H1 (cell line): Measurements from ENCODE around the gene KANSL1. TPM values are rescaled to one million over a fixed set of nuclear protein-coding genes. Genes with fewer than 3 reads are reported as not detected.

Source experiments
- CTCF ChIA-PET: fragments of 300-600 bp; sonication (Branson Sonifier 250); formaldehyde crosslinking; loops from one replicate; lab custom pipeline; 2021; ENCODE audit not compliant: partially characterized antibody; lab: Charles Lee
- POLR2A ChIA-PET: fragments of 300-600 bp; sonication (Branson Sonifier 250); formaldehyde crosslinking; loops from one replicate; lab custom pipeline; 2021; ENCODE audit warnings: inconsistent platforms; ENCODE audit not compliant: partially characterized antibody; lab: Charles Lee
- DNase-seq, 2 experiments: peaks; one replicate each; pipeline versions ENCODE4 v3.0.0 to v3.0.0-alpha.2; 2010 to 2022; ENCODE audit warnings: low spot score in 2 of 2, low read depth in 1 of 2, mixed read lengths in 1 of 2
- FAIRE-seq: peaks from 2 replicates; lab custom pipeline; 2011; peaks lifted over from hg19 to GRCh38; lab: Jason Lieb, UNC
- H2AFZ ChIP-seq: 2 replicates; pipeline ENCODE4 v1.8.1; 2012; ENCODE audit warnings: low read length, inconsistent platforms
- H2AK5ac ChIP-seq: 2 replicates; pipeline ENCODE4 v1.6.1; 2013; ENCODE audit warnings: low read depth, low read length
- H2BK120ac ChIP-seq: replicated peaks from 2 replicates; pipeline ENCODE3; 2013; ENCODE audit warnings: low read depth, low read length, inconsistent platforms
- H2BK12ac ChIP-seq: 2 replicates; pipeline ENCODE4 v1.6.1; 2013; ENCODE audit warnings: low read depth, low read length
- H2BK15ac ChIP-seq: 2 replicates; pipeline ENCODE4 v1.6.1; 2013; ENCODE audit warnings: low read length
- H2BK20ac ChIP-seq: 2 replicates; pipeline ENCODE4 v1.6.1; 2013; ENCODE audit warnings: low read length
- H2BK5ac ChIP-seq: 2 replicates; pipeline ENCODE4 v1.6.1; 2013; ENCODE audit warnings: low read depth, low read length
- H3K14ac ChIP-seq: 2 replicates; pipeline ENCODE4 v1.6.1; 2013; ENCODE audit warnings: inconsistent platforms; ENCODE audit not compliant: insufficient read length
- H3K18ac ChIP-seq: 2 replicates; pipeline ENCODE4 v1.6.1; 2013; ENCODE audit warnings: low read length; ENCODE audit errors: extremely low read depth
- H3K23ac ChIP-seq: 2 replicates; pipeline ENCODE4 v1.6.1; 2013; ENCODE audit warnings: inconsistent platforms; ENCODE audit not compliant: insufficient read length
- H3K23me2 ChIP-seq: 2 replicates; pipeline ENCODE4 v1.6.1; 2013; ENCODE audit warnings: low read depth, low read length
- H3K27ac ChIP-seq: 2 replicates; pipeline ENCODE4 v1.6.1; 2011; ENCODE audit warnings: low read depth, low read length, inconsistent platforms
- H3K27me3 ChIP-seq, 4 experiments: replicated peaks in 1 of 4; 1 replicate in 1 of 4; 2 replicates in 3 of 4; pipeline versions ENCODE4 v1.6.1 to v1.8.1; 2011 to 2013; ENCODE audit warnings: low read length in 3 of 4, mild to moderate bottlenecking in 3 of 4, inconsistent platforms in 2 of 4, mixed read lengths in 2 of 4, moderate library complexity in 1 of 4; ENCODE audit not compliant: control insufficient read depth in 3 of 4, insufficient read depth in 3 of 4; ENCODE audit errors: extremely low read depth in 1 of 4
- H3K36me3 ChIP-seq, 4 experiments: 2 replicates each; pipeline versions ENCODE4 v1.6.1 to v1.8.1; 2011 to 2013; ENCODE audit warnings: mild to moderate bottlenecking in 4 of 4, low read length in 3 of 4, moderate library complexity in 2 of 4, control low read depth in 1 of 4, inconsistent platforms in 1 of 4; ENCODE audit not compliant: insufficient read depth in 4 of 4, control insufficient read depth in 2 of 4
- H3K4ac ChIP-seq: replicated peaks from 2 replicates; pipeline ENCODE3; 2013; ENCODE audit warnings: low read length, low read depth, mixed read lengths, inconsistent platforms; ENCODE audit not compliant: insufficient read length
- H3K4me1 ChIP-seq, 4 experiments: replicated peaks in 1 of 4; 1 replicate in 1 of 4; 2 replicates in 3 of 4; pipeline versions ENCODE4 v1.6.1 to v1.8.1; 2011 to 2013; ENCODE audit warnings: low read length in 3 of 4, inconsistent platforms in 2 of 4, mixed read lengths in 1 of 4; ENCODE audit not compliant: insufficient read depth in 4 of 4, control insufficient read depth in 3 of 4
- H3K4me2 ChIP-seq, 2 experiments: 2 replicates each; pipeline versions ENCODE4 v1.6.1 to v1.8.1; 2011 to 2013; ENCODE audit warnings: low read depth in 2 of 2, low read length in 2 of 2, control low read depth in 1 of 2, inconsistent platforms in 1 of 2, mild to moderate bottlenecking in 1 of 2; ENCODE audit not compliant: insufficient read depth in 1 of 2
- H3K4me3 ChIP-seq, 4 experiments: fragments of 200-600, 300-600 bp in 1 of 4; sonication (generic), shearing (Covaris generic), sonication (Bioruptor Twin) in 1 of 4; 2 replicates each; pipeline versions ENCODE4 v1.5.1 to v1.8.1; 2011 to 2016; ENCODE audit warnings: low read length in 4 of 4, low read depth in 3 of 4, control low read depth in 2 of 4, inconsistent platforms in 2 of 4, mild to moderate bottlenecking in 2 of 4, mixed read lengths in 1 of 4, moderate library complexity in 1 of 4; ENCODE audit not compliant: insufficient read depth in 2 of 4; ENCODE audit errors: extremely low read depth in 1 of 4
- H3K56ac ChIP-seq: replicated peaks from 2 replicates; pipeline ENCODE3; 2013; ENCODE audit warnings: low read depth, mild to moderate bottlenecking, mixed read lengths, low read length, inconsistent platforms; ENCODE audit not compliant: insufficient read length
- H3K79me1 ChIP-seq: 2 replicates; pipeline ENCODE4 v1.6.1; 2013; ENCODE audit warnings: low read depth, low read length, control low read depth
- H3K79me2 ChIP-seq, 2 experiments: 2 replicates each; pipeline versions ENCODE4 v1.6.1 to v1.8.1; 2012 to 2013; ENCODE audit warnings: low read length in 2 of 2, mild to moderate bottlenecking in 2 of 2, inconsistent platforms in 1 of 2; ENCODE audit not compliant: insufficient read depth in 2 of 2, control insufficient read depth in 1 of 2
- H3K9ac ChIP-seq, 4 experiments: replicated peaks in 1 of 4; 1 replicate in 1 of 4; 2 replicates in 3 of 4; pipeline versions ENCODE4 v1.6.1 to v1.8.1; 2011 to 2013; ENCODE audit warnings: low read depth in 3 of 4, low read length in 3 of 4, control low read depth in 2 of 4, mild to moderate bottlenecking in 2 of 4, moderate library complexity in 2 of 4, inconsistent platforms in 1 of 4; ENCODE audit errors: extremely low read depth in 1 of 4
- H3K9me3 ChIP-seq, 2 experiments: 2 replicates each; pipeline versions ENCODE4 v1.6.1 to v1.8.1; 2012 to 2013; ENCODE audit warnings: mild to moderate bottlenecking in 2 of 2, moderate library complexity in 2 of 2, control low read depth in 1 of 2, inconsistent platforms in 1 of 2, low read depth in 1 of 2, low read length in 1 of 2, mixed read lengths in 1 of 2; ENCODE audit not compliant: insufficient read depth in 2 of 2
- H4K20me1 ChIP-seq, 2 experiments: replicated peaks in 1 of 2; 2 replicates each; pipeline versions ENCODE3 to v1.8.1; 2011 to 2013; ENCODE audit warnings: inconsistent platforms in 2 of 2, low read length in 2 of 2, mild to moderate bottlenecking in 1 of 2; ENCODE audit not compliant: insufficient read depth in 2 of 2, control insufficient read depth in 1 of 2
- H4K5ac ChIP-seq: 2 replicates; pipeline ENCODE4 v1.6.1; 2013; ENCODE audit warnings: low read length, low read depth, mixed read lengths, inconsistent platforms; ENCODE audit not compliant: insufficient read length
- H4K8ac ChIP-seq: 2 replicates; pipeline ENCODE4 v1.8.0; 2013; ENCODE audit warnings: mild to moderate bottlenecking, moderate library complexity, low read length, inconsistent platforms; ENCODE audit not compliant: insufficient read depth; ENCODE audit errors: extremely low read depth
- H4K91ac ChIP-seq: replicated peaks from 2 replicates; pipeline ENCODE3; 2013; ENCODE audit warnings: low read length, mixed read lengths, inconsistent platforms; ENCODE audit not compliant: insufficient read length
- GTF2F1 ChIP-seq: IDR thresholded peaks from 2 replicates; pipeline ENCODE4 v1.6.1; 2012; ENCODE audit warnings: low read depth, low read length, improper control_type of control experiment, borderline replicate concordance
- MAFK ChIP-seq: IDR thresholded peaks from 2 replicates; pipeline ENCODE4 v1.6.1; 2012; ENCODE audit warnings: low read depth, mild to moderate bottlenecking, improper control_type of control experiment, low read length
- POLR2A ChIP-seq, 2 experiments: IDR thresholded peaks; 1 replicate in 1 of 2; 2 replicates in 1 of 2; pipeline ENCODE4 v1.6.1; 2011; ENCODE audit warnings: low read depth in 2 of 2, low read length in 2 of 2, mild to moderate bottlenecking in 2 of 2; ENCODE audit errors: control extremely low read depth in 1 of 2
- RNF2 ChIP-seq: fragments of 200-900, 300-1000 bp; sonication (generic); IDR thresholded peaks from 2 replicates; pipeline ENCODE4 v1.7.1; 2016; ENCODE audit warnings: borderline replicate concordance, low read depth, mild to moderate bottlenecking, antibody characterized with exemption, low read length; ENCODE audit not compliant: poor library complexity, severe bottlenecking; ENCODE audit errors: missing control alignments
- RXRA ChIP-seq: IDR thresholded peaks from 2 replicates; pipeline ENCODE4 v1.6.1; 2011; ENCODE audit warnings: low read depth, mild to moderate bottlenecking, low read length, moderate library complexity; ENCODE audit not compliant: insufficient read depth
- SP1 ChIP-seq: IDR thresholded peaks from 2 replicates; pipeline ENCODE4 v1.6.1; 2011; ENCODE audit warnings: low read depth, low read length
- SRF ChIP-seq: IDR thresholded peaks from 2 replicates; pipeline ENCODE4 v1.6.1; 2011; ENCODE audit warnings: mild to moderate bottlenecking, low read depth, low read length, moderate library complexity
- WGBS, 2 experiments: shearing (Covaris generic) in 1 of 2; methylation state at CpG; one replicate each; pipeline versions ENCODE4 v1.1.6 to v1.1.7; 2013 to 2015; ENCODE audit warnings: low lambda C conversion rate in 2 of 2, mixed read lengths in 2 of 2, inconsistent platforms in 1 of 2, low coverage in 1 of 2, missing lambda C conversion rate in 1 of 2; ENCODE audit not compliant: insufficient replicate concordance in 2 of 2, insufficient coverage in 1 of 2, insufficient read length in 1 of 2; ENCODE audit errors: extremely low coverage in 1 of 2, missing lambda C conversion rate in 1 of 2; 5-methylcytosine and 5-hydroxymethylcytosine counted together
- polyA plus RNA-seq, 7 experiments: library from polyadenylated mRNA; depleted of rRNA in 3 of 7; stranded (reverse) in 5 of 7; unstranded in 2 of 7; fragments of >200 nt in 5 of 7; fragments of 200-250 nt in 2 of 7; gene quantifications; 1 replicate in 5 of 7; 2 replicates in 1 of 7; 4 replicates in 1 of 7; pipeline versions ENCODE4 v1.2.1 to v1.2.3, GENCODE V29; 2011 to 2013; ENCODE audit warnings: missing spikeins in 2 of 7, mixed read lengths in 2 of 7
- total RNA-seq: library from RNA; stranded (reverse); fragmentation: NEBNext Ultra II Directional; extraction: Animal tissue kit (Norgen Biotek cat#: 25700); gene quantifications from 2 replicates; pipeline ENCODE4 v1.2.1, GENCODE V29; 2021

KANSL1 gene
- total and polyA plus RNA-seq, 2 of the 8 experiments (the other 6 are each of a cell fraction or from before 2014, with no cell fraction given), result 34.0 to 128 TPM

DNA sequence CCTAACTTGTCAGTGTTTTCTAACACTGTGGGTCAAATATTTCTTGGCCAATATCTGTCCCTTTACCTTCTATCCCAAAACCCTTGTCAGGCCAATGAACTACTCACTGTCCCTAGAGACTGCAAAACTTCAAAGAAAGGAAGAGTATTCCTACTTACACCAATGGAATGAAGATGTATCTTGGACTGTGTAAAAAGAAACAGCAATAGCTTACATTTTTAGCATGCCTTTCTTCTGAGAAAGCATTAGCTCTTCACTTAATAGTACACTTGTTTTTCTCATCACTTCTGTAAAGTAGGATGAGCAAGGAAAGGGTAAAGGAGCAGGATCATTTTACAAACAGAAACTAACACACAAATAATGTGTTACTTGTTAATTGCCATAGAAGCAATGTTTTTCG is 120.2 kb downstream of the KANSL1 start:
- no peak overlapping the region for H2BK20ac ChIP-seq
- H3K18ac ChIP-seq, result no peak overlapping the region
- no peak for TF ChIP-seq SP1
- no peak for TF ChIP-seq MAFK
- no peak for TF ChIP-seq RNF2
- no peak for TF ChIP-seq RXRA
- TF ChIP-seq GTF2F1, result no peak
- no peak for TF ChIP-seq SRF
- no peak for TF ChIP-seq POLR2A (IDR thresholded peaks at IDR 0.05; ENCODE audit: control extremely low read depth in 1 of 2, low read depth in 2 of 2, low read length in 2 of 2)
- H2AK5ac ChIP-seq, result no peak overlapping the region
- H4K20me1 ChIP-seq, result peaks cover 0 to 12% of the 10 kb centered on the region in 2 experiments
- no peak overlapping the region for H3K56ac ChIP-seq
- peaks cover 0 to 2% (median under 1%) of the 10 kb centered on the region in 4 experiments; a peak in 3 of 8 replicates for H3K36me3 ChIP-seq
- no peak overlapping the region for H4K91ac ChIP-seq
- no peak overlapping the region for H2AFZ ChIP-seq
- H3K4me3 ChIP-seq, result no peak overlapping the region
- H2BK5ac ChIP-seq, result no peak overlapping the region
- no peak overlapping the region for H4K5ac ChIP-seq
- H4K8ac ChIP-seq, result no peak overlapping the region
- peaks cover 2% of the 10 kb centered on the region; the same call in 1 of the 2 replicates for H3K79me1 ChIP-seq
- peaks cover 0 to 9% (median 1%) of the 10 kb centered on the region in 4 experiments; a peak in 1 of 7 replicates for H3K4me1 ChIP-seq
- no peak for DNase-seq
- no peak overlapping the region for H3K27ac ChIP-seq
- no peaks in the 10 kb centered on the region for H3K23me2 ChIP-seq
- H3K9me3 ChIP-seq, result no peaks in the 10 kb centered on the region
- H3K23ac ChIP-seq, result no peak overlapping the region
- FAIRE-seq, result no peak
- H2BK12ac ChIP-seq, result no peak overlapping the region
- H2BK120ac ChIP-seq, result no peak overlapping the region
- H3K27me3 ChIP-seq, result no peaks in the 10 kb centered on the region
- H3K4me2 ChIP-seq, result no peak overlapping the region
- no peak overlapping the region for H3K9ac ChIP-seq
- no peak overlapping the region for H3K4ac ChIP-seq
- no peak overlapping the region for H3K14ac ChIP-seq
- WGBS, 2 experiments, result 93% methylated on average over 1 of the region's 1 CpG; no CpG with 5 or more reads in 1 of the 2 experiments
- H3K79me2 ChIP-seq, result peaks cover 0 to 80% of the 10 kb centered on the region in 2 experiments; a peak in 2 of 4 replicates
- ChIA-PET CTCF (interaction anchor here (0.6 to 1.2 kb wide), 2 partner anchors 102 to 140 kb away, joined by 3 to 6 read pairs; no protein-coding TSS in a partner anchor), POLR2A (no interaction called here)
- no peak overlapping the region for H2BK15ac ChIP-seq
